Measurements from ENCODE around the gene MYRFL. TPM values are rescaled to one million over a fixed set of nuclear protein-coding genes. Genes with fewer than 3 reads are reported as not detected.

The MYRFL gene
- total RNA-seq, 1 experiment from 2014 or later: not detected

- no peak for DNase-seq (ENCODE audit: low read depth)
These were observed 107.9 kb downstream of the MYRFL start for GRCh38 chr12:69932676-69933552.

GRCh38 chr12:69934011-69934410 is 109.0 kb downstream of the MYRFL start:
- DNase-seq (ENCODE audit: low read depth): no peak

GRCh38 chr12:69935651-69936100 is 110.6 kb downstream of the MYRFL start:
- DNase-seq (ENCODE audit: low read depth): peak; percentile 9

- DNase-seq (ENCODE audit: low read depth): no peak
These were observed 111.2 kb downstream of the MYRFL start for GRCh38 chr12:69936214-69936731.

GRCh38 chr12:69936766-69937165 is 111.7 kb downstream of the MYRFL start:
- no peak for DNase-seq (ENCODE audit: low read depth)

- no peak for DNase-seq (ENCODE audit: low read depth)
These were observed 122.1 kb downstream of the MYRFL start for GRCh38 chr12:69947123-69947522.

GRCh38 chr12:69947897-69948296 is 122.9 kb downstream of the MYRFL start:
- no peak for DNase-seq (ENCODE audit: low read depth)

- no peak for DNase-seq (ENCODE audit: low read depth)
These were observed 123.8 kb downstream of the MYRFL start for GRCh38 chr12:69948851-69949250.

- DNase-seq (ENCODE audit: low read depth): no peak
These were observed 124.4 kb downstream of the MYRFL start for GRCh38 chr12:69949311-69950002.

- DNase-seq (ENCODE audit: low read depth): no peak
These were observed 126.1 kb downstream of the MYRFL start for GRCh38 chr12:69951108-69951507.

GRCh38 chr12:69952890-69953289 is 127.9 kb downstream of the MYRFL start:
- no peak for DNase-seq (ENCODE audit: low read depth)

GRCh38 chr12:69961246-69961645 is 136.2 kb downstream of the MYRFL start:
- DNase-seq (ENCODE audit: low read depth): no peak

- DNase-seq (ENCODE audit: low read depth): peak; percentile 65
These were observed 141.4 kb downstream of the MYRFL start for GRCh38 chr12:69966409-69966808.

GRCh38 chr12:69966839-69967238 is 141.8 kb downstream of the MYRFL start:
- peak; percentile 15 for DNase-seq (ENCODE audit: low read depth)

GRCh38 chr12:69969011-69969410 is 144.0 kb downstream of the MYRFL start:
- no peak for DNase-seq (ENCODE audit: low read depth)

GRCh38 chr12:69972136-69972535 is 147.1 kb downstream of the MYRFL start:
- no peak for DNase-seq (ENCODE audit: low read depth)

GRCh38 chr12:69978020-69978419 is 153.0 kb downstream of the MYRFL start:
- no peak for DNase-seq (ENCODE audit: low read depth)

- DNase-seq (ENCODE audit: low read depth): no peak
These were observed 157.0 kb downstream of the MYRFL start for GRCh38 chr12:69981881-69982475.

- DNase-seq (ENCODE audit: low read depth): no peak
These were observed 159.2 kb downstream of the MYRFL start for GRCh38 chr12:69984241-69984640.

GRCh38 chr12:69985656-69986055 is 160.6 kb downstream of the MYRFL start:
- DNase-seq (ENCODE audit: low read depth): peak; percentile 9

- no peak for DNase-seq (ENCODE audit: low read depth)
These were observed 161.1 kb downstream of the MYRFL start for GRCh38 chr12:69986114-69986513.

- peak; percentile 90 for DNase-seq (ENCODE audit: low read depth)
These were observed 162.6 kb downstream of the MYRFL start for GRCh38 chr12:69987579-69988091.

Data from M059J (cell line).